KBM-7 (cell line): ENCODE results near the gene CPTP.
A peak's percentile ranks its signal among the peaks of the same experiment; 100 is the strongest.

ENCODE experiments used
- DNase-seq: peaks from one replicate; pipeline ENCODE4 v3.0.0-alpha.2; 2015
- in situ Hi-C: fragments of 300-500 bp; cut with MboI; formaldehyde crosslinking; loops from 2 replicates; pipeline ENCODE4 v1.14.3; 2020; ENCODE audit warnings: low sequenced_read_pairs, low pct_unique_long_range_greater_than_20kb, mixed read lengths

Gene CPTP

GRCh38 chr1:1374589-1374928 is 50.0 kb downstream of the CPTP start:
- DNase-seq, result no peak
- in situ Hi-C loops, result no loop called here

- in situ Hi-C loops, result no loop called here
- peak; percentile 100 for DNase-seq
Observed at GRCh38 chr1:1374929-1375662, 50.5 kb downstream of the CPTP start, which contains the start of gene AURKAIP1. AURKAIP1 (minus strand) TSS chr1:1375207; CDS start chr1:1374756, 451 bp downstream.

- no peak for DNase-seq
- in situ Hi-C loops, result no loop called here
Observed at GRCh38 chr1:1376551-1377226, 52.1 kb downstream of the CPTP start.

GRCh38 chr1:1377540-1378205 is 53.1 kb downstream of the CPTP start:
- DNase-seq, result no peak
- in situ Hi-C loops, result no loop called here
